Limb (tissue), 2 donors: ENCODE results near the gene NRP2.

Experiments used
- DNase-seq, 2 donors: peaks; one replicate each; pipeline ENCODE4 v3.0.0-alpha.2; 2016; ENCODE audit errors: extremely low spot score in 2 of 2

The NRP2 gene

GRCh38 chr2:205730701-205731582 is 48.6 kb downstream of the NRP2 start:
- DNase-seq: no peak

- no peak for DNase-seq
These were observed 49.3 kb downstream of the NRP2 start for GRCh38 chr2:205731583-205731981.

GRCh38 chr2:205732314-205732713 is 50.0 kb downstream of the NRP2 start:
- DNase-seq: no peak

GRCh38 chr2:205733082-205733481 is 50.8 kb downstream of the NRP2 start:
- DNase-seq: no peak

- DNase-seq: no peak
These were observed 51.3 kb downstream of the NRP2 start for GRCh38 chr2:205733648-205734047.

- peak in 1 of 2 donors; percentile 50 for DNase-seq
These were observed 52.2 kb downstream of the NRP2 start for GRCh38 chr2:205734436-205735037.

- no peak for DNase-seq
These were observed 56.0 kb downstream of the NRP2 start for GRCh38 chr2:205738117-205738968.

GRCh38 chr2:205739620-205740019 is 57.3 kb downstream of the NRP2 start:
- no peak for DNase-seq

GRCh38 chr2:205740381-205740780 is 58.1 kb downstream of the NRP2 start:
- DNase-seq: no peak

- DNase-seq: no peak
These were observed 59.1 kb downstream of the NRP2 start for GRCh38 chr2:205741256-205741978.

- DNase-seq: no peak
These were observed 60.8 kb downstream of the NRP2 start for GRCh38 chr2:205743137-205743536.

- no peak for DNase-seq
These were observed 61.8 kb downstream of the NRP2 start for GRCh38 chr2:205744074-205744591.

- no peak for DNase-seq
These were observed 63.5 kb downstream of the NRP2 start for GRCh38 chr2:205745661-205746419.

- DNase-seq: no peak
These were observed 64.1 kb downstream of the NRP2 start for GRCh38 chr2:205746420-205746785.

- DNase-seq: no peak
These were observed 65.6 kb downstream of the NRP2 start for GRCh38 chr2:205747829-205748386.

- no peak for DNase-seq
These were observed 66.3 kb downstream of the NRP2 start for GRCh38 chr2:205748639-205749038.

- no peak for DNase-seq
These were observed 66.8 kb downstream of the NRP2 start for GRCh38 chr2:205749078-205749477.

- DNase-seq: peak in 1 of 2 donors; percentile 60
These were observed 68.5 kb downstream of the NRP2 start for GRCh38 chr2:205750797-205751196.

- no peak for DNase-seq
These were observed 69.3 kb downstream of the NRP2 start for GRCh38 chr2:205751569-205752031.

- no peak for DNase-seq
These were observed 70.1 kb downstream of the NRP2 start for GRCh38 chr2:205752296-205752820.
